HuH-7 (cell line): ENCODE data around the gene TERT.
"Not testable (repeated sequence)": the region's sequence is repeated elsewhere in the genome, so short reads cannot be mapped to it uniquely, and the experiment has no call there.

Experiments used
- DNase-seq: peaks from one replicate; pipeline ENCODE4 v3.0.0; 2011; ENCODE audit warnings: low spot score

The TERT gene

DNA sequence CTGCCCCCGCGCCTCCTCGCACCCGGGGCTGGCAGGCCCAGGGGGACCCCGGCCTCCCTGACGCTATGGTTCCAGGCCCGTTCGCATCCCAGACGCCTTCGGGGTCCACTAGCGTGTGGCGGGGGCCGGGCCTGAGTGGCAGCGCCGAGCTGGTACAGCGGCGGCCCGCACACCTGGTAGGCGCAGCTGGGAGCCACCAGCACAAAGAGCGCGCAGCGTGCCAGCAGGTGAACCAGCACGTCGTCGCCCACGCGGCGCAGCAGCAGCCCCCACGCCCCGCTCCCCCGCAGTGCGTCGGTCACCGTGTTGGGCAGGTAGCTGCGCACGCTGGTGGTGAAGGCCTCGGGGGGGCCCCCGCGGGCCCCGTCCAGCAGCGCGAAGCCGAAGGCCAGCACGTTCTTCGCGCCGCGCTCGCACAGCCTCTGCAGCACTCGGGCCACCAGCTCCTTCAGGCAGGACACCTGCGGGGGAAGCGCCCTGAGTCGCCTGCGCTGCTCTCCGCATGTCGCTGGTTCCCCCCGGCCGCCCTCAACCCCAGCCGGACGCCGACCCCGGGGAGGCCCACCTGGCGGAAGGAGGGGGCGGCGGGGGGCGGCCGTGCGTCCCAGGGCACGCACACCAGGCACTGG, 548 bp downstream of the TERT start:
- DNase-seq = no peak

- DNase-seq = no peak
These were observed 1.3 kb downstream of the TERT start for GRCh38 chr5:1293416-1294205.

DNA sequence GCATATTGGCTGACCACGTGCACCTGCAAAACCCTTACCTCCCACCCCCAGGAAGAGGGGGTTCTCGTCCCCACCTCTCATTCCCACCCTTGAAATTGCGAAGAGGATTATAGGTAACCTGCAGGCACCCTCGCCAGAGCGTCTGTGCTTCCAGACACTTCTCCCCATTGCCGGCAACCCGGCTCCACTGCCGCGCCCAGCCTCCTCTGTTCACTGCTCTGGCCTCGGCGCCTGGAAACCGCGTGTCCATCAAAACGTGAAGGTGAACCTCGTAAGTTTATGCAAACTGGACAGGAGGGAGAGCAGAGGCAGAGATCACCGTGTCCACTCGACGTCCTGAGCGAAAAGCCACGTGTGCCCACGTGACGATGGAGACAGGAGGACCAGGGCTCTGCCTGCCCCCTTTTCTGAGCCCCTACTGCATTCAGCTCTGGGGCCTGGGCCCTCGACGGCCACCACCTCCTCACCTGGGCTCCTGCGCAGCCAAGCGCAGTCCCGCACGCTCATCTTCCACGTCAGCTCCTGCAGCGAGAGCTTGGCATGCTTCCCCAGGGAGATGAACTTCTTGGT, 1.9 kb downstream of the TERT start:
- no peak for DNase-seq

GRCh38 chr5:1292139-1292538, 2.7 kb downstream of the TERT start:
- DNase-seq = no peak

GRCh38 chr5:1291611-1292080, 3.2 kb downstream of the TERT start:
- DNase-seq = no peak

DNA sequence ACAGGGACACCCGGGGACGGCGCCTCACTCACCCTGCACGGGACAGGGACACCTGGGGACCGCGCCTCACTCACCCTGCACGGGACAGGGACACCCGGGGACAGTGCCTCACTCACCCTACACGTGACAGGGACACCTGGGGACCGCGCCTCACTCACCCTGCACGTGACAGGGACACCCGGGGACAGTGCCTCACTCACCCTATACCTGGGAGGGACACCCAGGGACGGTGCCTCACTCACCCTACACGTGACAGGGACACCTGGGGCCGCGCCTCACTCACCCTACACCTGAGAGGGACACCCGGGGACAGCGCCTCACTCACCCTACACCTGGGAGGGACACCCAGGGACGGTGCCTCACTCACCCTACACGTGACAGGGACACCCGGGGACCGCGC, 3.9 kb downstream of the TERT start:
- not testable (repeated sequence) for DNase-seq

DNA sequence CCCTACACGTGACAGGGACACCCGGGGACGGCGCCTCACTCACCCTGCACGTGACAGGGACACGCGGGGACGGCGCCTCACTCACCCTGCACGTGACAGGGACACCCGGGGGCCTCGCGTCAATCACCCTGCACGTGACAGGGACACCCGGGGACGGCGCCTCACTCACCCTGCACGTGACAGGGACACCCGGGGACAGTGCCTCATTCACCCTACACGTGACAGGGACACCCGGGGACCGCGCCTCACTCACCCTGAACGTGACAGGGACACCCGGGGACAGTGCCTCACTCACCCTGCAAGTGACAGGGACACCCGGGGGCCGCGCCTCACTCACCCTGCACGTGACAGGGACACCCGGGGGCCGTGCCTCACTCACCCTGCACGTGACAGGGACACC, 5.3 kb downstream of the TERT start:
- DNase-seq = not testable (repeated sequence)

DNA sequence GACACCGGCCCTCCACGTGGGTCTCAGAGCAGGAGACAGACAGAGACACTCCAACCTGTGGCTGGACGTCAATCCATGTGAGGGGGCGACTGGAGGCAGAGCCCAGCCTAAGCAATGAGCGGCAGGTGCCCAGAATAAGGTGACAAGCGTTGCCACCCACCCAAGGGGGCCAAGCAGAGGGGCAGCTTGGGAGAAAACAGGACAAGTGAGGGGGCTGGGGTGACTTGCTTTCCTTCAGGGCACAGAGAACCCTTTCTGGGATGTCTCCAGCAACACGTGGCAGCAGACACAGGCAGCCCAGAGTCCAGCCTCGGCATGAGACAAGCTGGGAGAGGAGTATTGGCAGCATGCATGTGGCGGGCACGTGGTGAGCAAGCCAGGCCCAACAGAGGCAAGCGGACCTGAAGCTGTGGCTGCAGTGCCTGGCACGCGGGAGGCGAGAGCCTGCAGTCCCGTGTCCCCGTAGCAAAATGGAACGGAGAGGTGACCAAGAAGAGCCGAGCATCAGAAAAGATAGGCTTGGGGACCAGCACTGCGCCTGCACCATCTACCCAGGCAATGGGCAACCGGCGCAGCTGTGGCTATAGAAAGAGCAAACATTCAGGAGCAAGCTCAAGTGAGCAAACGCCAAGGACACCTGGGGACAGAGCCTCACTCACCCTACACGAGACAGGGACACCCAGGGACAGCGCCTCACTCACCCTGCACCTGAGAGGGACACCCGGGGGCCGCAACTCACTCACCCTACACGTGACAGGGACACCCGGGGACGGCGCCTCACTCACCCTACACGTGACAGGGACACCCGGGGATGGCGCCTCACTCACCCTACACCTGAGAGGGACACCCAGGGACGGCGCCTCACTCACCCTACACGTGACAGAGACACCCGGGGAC, 6.2 kb downstream of the TERT start:
- DNase-seq = no peak

GRCh38 chr5:1285883-1286291, 9.0 kb downstream of the TERT start:
- no peak for DNase-seq

DNA sequence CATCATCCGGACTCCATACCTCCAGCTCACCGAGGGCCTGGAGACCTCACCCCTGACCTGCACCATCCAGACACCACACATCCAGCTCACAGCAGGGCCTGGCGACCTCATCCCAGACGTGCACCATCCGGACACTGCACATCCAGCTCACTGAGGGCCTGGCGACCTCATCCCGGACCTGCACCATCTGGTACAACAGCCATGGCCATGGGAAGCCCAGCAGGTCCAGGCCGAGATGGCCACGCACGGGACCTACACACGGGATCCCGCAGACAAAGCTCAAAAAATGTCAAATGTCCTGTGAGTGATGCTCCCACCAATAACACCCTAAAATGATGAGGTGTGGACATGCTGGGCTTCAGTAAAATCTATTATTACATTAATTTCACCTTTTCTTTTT, 9.7 kb downstream of the TERT start:
- no peak for DNase-seq

DNA sequence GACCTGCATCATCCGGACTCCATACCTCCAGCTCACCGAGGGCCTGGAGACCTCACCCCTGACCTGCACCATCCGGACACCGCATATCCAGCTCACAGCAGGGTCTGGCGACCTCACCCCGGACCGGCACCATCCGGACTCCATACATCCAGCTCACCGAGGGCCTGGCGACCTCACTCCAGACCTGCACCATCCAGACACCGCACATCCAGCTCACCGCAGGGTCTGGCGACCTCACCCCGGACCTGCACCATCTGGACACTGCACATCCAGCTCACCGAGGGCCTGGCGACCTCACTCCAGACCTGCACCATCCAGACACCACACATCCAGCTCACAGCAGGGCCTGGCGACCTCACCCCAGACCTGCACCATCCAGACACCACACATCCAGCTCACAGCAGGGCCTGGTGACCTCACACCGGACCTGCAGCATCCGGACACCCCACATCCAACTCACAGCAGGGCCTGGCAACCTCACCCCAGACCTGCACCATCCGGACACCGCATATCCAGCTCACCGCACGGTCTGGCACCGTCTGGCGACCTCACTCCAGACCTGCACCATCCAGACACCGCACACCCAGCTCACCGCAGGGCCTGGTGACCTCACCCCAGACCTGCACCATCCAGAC, 10.4 kb downstream of the TERT start:
- not testable (repeated sequence) for DNase-seq

GRCh38 chr5:1283729-1284041, 11.2 kb downstream of the TERT start:
- not testable (repeated sequence) for DNase-seq

- DNase-seq = not testable (repeated sequence)
These were observed 11.7 kb downstream of the TERT start for GRCh38 chr5:1282993-1283728.

DNA sequence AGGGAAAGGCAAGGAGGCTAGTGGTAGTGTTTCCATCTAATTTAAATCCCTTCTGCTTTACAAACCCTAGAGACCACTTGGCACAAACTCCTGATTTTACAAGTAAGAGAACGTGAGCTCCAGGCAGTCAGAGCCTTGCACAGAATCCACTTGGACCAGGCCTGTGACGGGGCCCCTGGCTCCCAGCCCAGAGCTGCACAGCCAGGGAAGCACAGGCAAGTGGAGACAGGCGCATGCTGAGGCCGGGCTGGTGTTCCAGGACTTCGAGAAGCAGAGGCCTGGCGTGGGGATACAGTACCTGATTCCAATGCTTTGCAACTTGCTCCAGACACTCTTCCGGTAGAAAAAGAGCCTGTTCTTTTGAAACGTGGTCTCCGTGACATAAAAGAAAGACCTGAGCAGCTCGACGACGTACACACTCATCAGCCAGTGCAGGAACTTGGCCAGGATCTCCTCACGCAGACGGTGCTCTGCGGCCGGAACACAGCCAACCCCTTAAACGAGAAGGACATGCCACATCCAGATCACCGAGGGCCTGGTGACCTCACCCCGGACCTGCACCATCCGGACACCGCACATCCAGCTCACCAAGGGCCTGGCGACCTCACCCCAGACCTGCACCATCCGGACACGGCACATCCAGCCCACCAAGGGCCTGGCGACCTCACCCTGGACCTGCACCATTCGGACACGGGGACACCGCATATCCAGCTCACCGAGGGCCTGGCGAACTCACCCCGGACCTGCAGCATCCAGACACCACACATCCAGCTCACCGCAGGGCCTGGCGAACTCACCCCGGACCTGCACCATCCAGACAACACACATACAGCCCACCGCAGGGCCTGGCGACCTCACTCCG, 12.5 kb downstream of the TERT start:
- DNase-seq = no peak

DNA sequence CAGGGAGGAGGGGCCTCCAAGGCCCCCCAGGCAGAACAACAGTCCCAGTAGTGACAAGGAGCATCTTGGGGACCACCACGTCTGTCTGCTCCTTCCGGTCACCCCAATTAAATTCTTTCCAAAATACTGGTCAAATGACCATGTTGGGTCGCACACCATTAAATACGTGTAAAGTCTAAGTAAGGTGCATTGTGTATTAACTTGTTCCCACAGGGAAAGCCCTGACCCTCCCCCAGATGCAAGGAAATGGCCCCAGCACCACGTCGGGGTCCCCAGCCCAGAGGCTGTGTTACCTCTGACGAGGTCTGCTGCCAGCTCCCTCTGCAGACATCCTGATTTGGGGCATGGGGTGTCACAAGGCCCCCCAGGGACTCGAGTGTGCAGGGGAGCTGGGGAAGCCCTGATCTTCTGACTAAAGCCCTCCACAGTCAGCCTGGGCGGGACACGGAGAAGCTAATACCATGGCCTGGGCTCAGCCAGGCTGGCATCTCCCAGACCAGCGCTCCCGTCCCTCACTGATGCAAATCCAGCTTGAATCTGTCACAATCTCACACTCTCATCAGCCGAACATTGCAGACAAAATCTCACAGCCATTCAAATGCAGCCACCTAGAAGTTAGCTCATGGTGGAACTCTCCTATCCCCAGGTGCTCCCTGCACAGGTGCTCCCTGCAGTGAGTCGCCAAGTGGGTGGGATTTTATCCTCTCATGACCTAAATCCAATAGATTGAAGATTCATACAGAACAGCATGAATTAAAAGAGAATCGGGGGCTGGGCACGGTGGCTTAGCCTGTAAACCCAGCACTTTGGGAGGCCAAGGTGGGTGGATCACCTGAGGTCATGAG, 13.6 kb downstream of the TERT start:
- no peak for DNase-seq

DNA sequence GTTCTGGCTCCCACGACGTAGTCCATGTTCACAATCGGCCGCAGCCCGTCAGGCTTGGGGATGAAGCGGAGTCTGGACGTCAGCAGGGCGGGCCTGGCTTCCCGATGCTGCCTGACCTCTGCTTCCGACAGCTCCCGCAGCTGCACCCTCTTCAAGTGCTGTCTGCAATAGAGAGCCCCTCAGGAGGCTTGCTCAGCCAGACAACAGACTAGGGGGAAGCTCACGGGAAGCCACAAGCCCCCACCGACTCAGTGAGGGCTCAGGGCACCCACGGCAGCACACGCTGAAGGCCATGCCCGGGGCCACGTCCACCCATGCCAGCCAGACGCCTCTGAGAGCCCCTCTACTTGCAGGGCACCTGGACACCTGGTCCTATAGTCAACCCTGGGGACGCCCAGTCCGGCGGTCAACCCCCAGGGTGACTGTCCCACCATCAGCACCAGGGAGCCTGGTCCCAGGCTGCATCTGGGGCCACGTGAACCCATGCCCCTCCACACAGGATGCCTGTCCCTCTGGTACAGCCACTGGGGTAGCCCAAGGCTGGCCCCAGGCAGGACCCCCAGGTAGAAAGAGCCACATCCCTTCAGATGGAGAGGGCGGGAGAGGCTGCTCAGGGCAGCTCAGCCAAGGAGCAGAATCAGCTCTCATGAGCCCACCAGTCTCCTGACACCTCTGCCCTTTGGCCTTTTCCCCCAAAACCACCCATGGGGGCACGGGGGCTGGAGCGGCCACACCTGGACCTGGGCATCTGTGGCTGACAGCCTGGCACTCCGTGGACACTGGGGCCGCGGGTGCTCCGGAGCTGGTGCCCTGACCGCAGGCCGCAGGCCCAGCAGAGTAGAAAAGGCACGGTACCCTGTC, 14.5 kb downstream of the TERT start:
- DNase-seq = no peak

DNA sequence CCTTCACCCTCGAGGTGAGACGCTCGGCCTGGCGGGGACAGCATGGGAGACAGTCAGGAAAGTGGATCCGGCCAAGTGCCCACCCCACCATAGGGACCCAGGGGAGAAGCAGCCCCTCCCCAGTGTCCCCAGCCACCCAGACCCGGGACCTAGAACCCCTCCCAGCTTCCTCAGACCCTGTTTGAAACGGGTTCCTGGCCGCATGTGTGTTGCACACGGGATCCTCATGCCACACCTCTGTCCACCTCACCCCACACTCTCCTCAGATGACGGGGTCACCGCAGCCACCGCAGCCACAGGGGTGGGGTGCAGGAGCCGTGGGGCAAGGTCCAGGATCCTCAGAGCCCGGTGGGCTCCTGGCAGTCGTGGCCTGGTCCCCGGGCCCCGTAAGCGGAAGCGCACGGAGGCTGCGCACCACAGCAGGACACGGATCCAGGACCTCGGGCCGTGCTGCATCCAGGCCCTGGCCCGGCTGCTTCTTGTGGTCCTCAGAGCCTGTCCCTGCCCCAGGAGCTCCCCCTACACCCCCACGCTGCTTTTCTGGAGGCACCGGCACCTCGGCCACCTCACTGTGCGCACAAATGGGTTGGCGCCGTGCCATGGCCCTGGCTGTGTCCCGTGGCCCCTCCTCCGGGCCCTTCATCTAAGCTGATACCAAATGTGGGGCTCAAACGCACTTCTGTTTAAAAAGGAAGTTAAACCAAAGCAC, 15.3 kb downstream of the TERT start:
- DNase-seq = no peak
